ENCODE data around the gene RFX3.

Gene RFX3

GRCh38 chr9:3191715-3192114 lies 334.1 kb downstream of the RFX3 start:
- DNase-seq, result no peak

GRCh38 chr9:3189113-3189861 lies 336.5 kb downstream of the RFX3 start:
- no peak for DNase-seq

- DNase-seq, result no peak
These were observed 339.1 kb downstream of the RFX3 start for GRCh38 chr9:3186751-3187150.

GRCh38 chr9:3181049-3181953 lies 344.5 kb downstream of the RFX3 start:
- DNase-seq, result peak; percentile 19

GRCh38 chr9:3180696-3181048 lies 345.1 kb downstream of the RFX3 start:
- no peak for DNase-seq

GRCh38 chr9:3179711-3180110 lies 346.1 kb downstream of the RFX3 start:
- no peak for DNase-seq

- DNase-seq, result no peak
These were observed 347.9 kb downstream of the RFX3 start for GRCh38 chr9:3177936-3178335.

- DNase-seq, result no peak
These were observed 348.5 kb downstream of the RFX3 start for GRCh38 chr9:3177146-3177761.

- DNase-seq, result no peak
These were observed 352.4 kb downstream of the RFX3 start for GRCh38 chr9:3173374-3173773.

- DNase-seq, result no peak
These were observed 355.0 kb downstream of the RFX3 start for GRCh38 chr9:3170819-3171218.
